ENCODE data around the gene PANK2. TPM values are rescaled to one million over a fixed set of nuclear protein-coding genes. Genes with fewer than 3 reads are reported as not detected.

PANK2 gene
- total RNA-seq, 1 experiment from 2014 or later: 50.8 TPM

GRCh38 chr20:3973705-3974104 lies 84.5 kb downstream of the PANK2 start:
- H3K9me3 ChIP-seq (ENCODE audit: low read length): peaks cover 12% of the 10 kb centered on the region; the same call in 1 of the 2 replicates
- H3F3A ChIP-seq (ENCODE audit: low read length, unreplicated experiment): no peaks in the 10 kb centered on the region
- DNase-seq (no peak), ATAC-seq (no peak)
- no peaks in the 10 kb centered on the region for H3K9me2 ChIP-seq (replicated peaks; ENCODE audit: low read length)
- H3K36me3 ChIP-seq (ENCODE audit: low read depth, low read length): peaks cover 15% of the 10 kb centered on the region
- no peak overlapping the region for H2AFZ ChIP-seq (ENCODE audit: low read length)
- intact Hi-C loops (cut with micrococcal nuclease): no loop called here
- BruUV-seq (replicated peaks): no TSS peak
- no peak overlapping the region for H3K4me3 ChIP-seq (ENCODE audit: low read length)
- TF ChIP-seq EZH2 (IDR thresholded peaks at IDR 0.05; ENCODE audit: low read length, unreplicated experiment) (no peak), CTCF (conservative IDR thresholded peaks at IDR 0.05; ENCODE audit: low read depth, low read length) (no peak), EZH2phosphoT487 (IDR thresholded peaks at IDR 0.05; ENCODE audit: borderline replicate concordance, low read length) (no peak)
- ChIA-PET CTCF (no interaction called here), POLR2A (ENCODE audit: unreplicated experiment) (interaction anchor here (0.7 kb wide), 1 partner anchor 35 kb away, joined by 4 read pairs; no protein-coding TSS in a partner anchor)
- no peaks in the 10 kb centered on the region for H3K79me2 ChIP-seq (ENCODE audit: low read length)
- H3K9ac ChIP-seq (ENCODE audit: low read length): no peak overlapping the region
- H3K4me1 ChIP-seq (ENCODE audit: insufficient read depth, low read length): no peaks in the 10 kb centered on the region
- H4K20me1 ChIP-seq (ENCODE audit: low read length): no peaks in the 10 kb centered on the region
- H3K27me3 ChIP-seq (ENCODE audit: low read length): no peaks in the 10 kb centered on the region
- no peak overlapping the region for H3K4me2 ChIP-seq (ENCODE audit: low read length)
- no peak overlapping the region for H3K27ac ChIP-seq (ENCODE audit: low read length)

- Histone ChIP-seq H4K20me1 (ENCODE audit: low read length) (no peaks in the 10 kb centered on the region), H3K9me3 (ENCODE audit: low read length) (peaks cover 12% of the 10 kb centered on the region; the same call in 1 of the 2 replicates), H3K79me2 (ENCODE audit: low read length) (no peaks in the 10 kb centered on the region), H3K4me2 (ENCODE audit: low read length) (no peak overlapping the region), H3K36me3 (ENCODE audit: low read depth, low read length) (peaks cover 15% of the 10 kb centered on the region), H2AFZ (ENCODE audit: low read length) (no peak overlapping the region), H3K9ac (ENCODE audit: low read length) (no peak overlapping the region), H3K27me3 (ENCODE audit: low read length) (no peaks in the 10 kb centered on the region), H3K9me2 (replicated peaks; ENCODE audit: low read length) (no peaks in the 10 kb centered on the region), H3K4me1 (ENCODE audit: insufficient read depth, low read length) (peaks cover 13% of the 10 kb centered on the region), H3K4me3 (ENCODE audit: low read length) (no peak overlapping the region), H3K27ac (ENCODE audit: low read length) (no peak overlapping the region), H3F3A (ENCODE audit: low read length, unreplicated experiment) (no peaks in the 10 kb centered on the region)
- no peak for DNase-seq
- POLR2A ChIA-PET (ENCODE audit: unreplicated experiment): no interaction called here
- TF ChIP-seq EZH2 (IDR thresholded peaks at IDR 0.05; ENCODE audit: low read length, unreplicated experiment) (no peak), CTCF (conservative IDR thresholded peaks at IDR 0.05; ENCODE audit: low read depth, low read length) (no peak), EZH2phosphoT487 (IDR thresholded peaks at IDR 0.05; ENCODE audit: borderline replicate concordance, low read length) (no peak)
- intact Hi-C loops (cut with micrococcal nuclease): no loop called here
- no peak for ATAC-seq
- CTCF ChIA-PET: no interaction called here
- no TSS peak for BruUV-seq (replicated peaks)
Observed at GRCh38 chr20:3976511-3976910, 87.3 kb downstream of the PANK2 start.

Small RNA genes lying within 50 kb of the gene (microRNA-seq; reads per million reads assigned to microRNA genes)
- gene MIR103A2 (ENCODE audit: unreplicated experiment) (not detected), gene MIR103B2 (ENCODE audit: unreplicated experiment) (not detected)

Other genes with a start within 250 kb of the PANK2 start
- gene GFRA4, start 226.0 kb upstream of the PANK2 start, total RNA-seq (2014; rRNA removed): not detected in 2 replicates
- 0.11 TPM in 1 of 2 replicates, not detected in the other for gene ADAM33, start 207.4 kb upstream of the PANK2 start, total RNA-seq (2014; rRNA removed)
- gene SIGLEC1, start 176.8 kb upstream of the PANK2 start, total RNA-seq (2014; rRNA removed): not detected in 2 replicates
- not detected in 2 replicates for gene HSPA12B, start 156.7 kb upstream of the PANK2 start, total RNA-seq (2014; rRNA removed)
- gene ADISSP, start 121.6 kb upstream of the PANK2 start, total RNA-seq (2014; rRNA removed): 244 and 307 TPM in 2 replicates
- 2.0 and 2.6 TPM in 2 replicates for gene SPEF1, start 107.9 kb upstream of the PANK2 start, total RNA-seq (2014; rRNA removed)
- 213 and 276 TPM in 2 replicates for gene CENPB, start 102.6 kb upstream of the PANK2 start, total RNA-seq (2014; rRNA removed)
- gene CDC25B, start 93.1 kb upstream of the PANK2 start, total RNA-seq (2014; rRNA removed): 89.7 and 106 TPM in 2 replicates
- gene AP5S1, start 68.8 kb upstream of the PANK2 start, total RNA-seq (2014; rRNA removed): 28.5 and 31.4 TPM in 2 replicates
- 38.7 and 44.8 TPM in 2 replicates for gene MAVS, start 42.6 kb upstream of the PANK2 start, total RNA-seq (2014; rRNA removed)
- gene RNF24, start 126.2 kb downstream of the PANK2 start, total RNA-seq (2014; rRNA removed): 8.2 and 10.5 TPM in 2 replicates

Data from PC-3 (cell line).